Suppressor macrophage (primary cell): ENCODE measurements around the gene TMEM217.

Experiments used
- DNase-seq, 4 experiments: peaks; one replicate each; pipeline ENCODE4 v3.0.0-alpha.2; 2020 to 2022

Gene TMEM217

DNA sequence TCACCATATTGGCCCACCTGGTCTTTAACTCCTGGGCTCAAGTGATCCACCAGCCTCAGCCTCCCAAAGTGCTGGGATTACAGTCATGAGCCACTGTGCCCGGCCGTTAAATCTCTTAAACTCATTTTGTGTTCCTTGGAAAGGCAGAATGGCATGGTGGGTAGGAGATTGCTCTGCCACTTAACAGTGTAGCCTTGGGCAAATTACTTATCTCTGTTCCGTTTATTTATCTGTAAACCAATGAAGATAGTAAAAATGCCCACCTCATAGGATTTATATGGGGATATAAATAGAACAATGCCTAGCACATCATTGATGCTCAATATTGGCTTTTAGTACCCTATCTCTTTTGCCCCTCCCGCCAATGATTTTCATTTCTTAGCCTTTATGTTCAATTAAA lies 95.2 kb downstream of the TMEM217 start:
- no peak for DNase-seq
